Peyer's patch (tissue), 4 donors: ENCODE results near the gene NRG3.

Experiments
- CTCF ChIP-seq, 6 experiments: fragments of 450-650 bp in 4 of 6; fragments of 200-600 bp in 2 of 6; sonication (generic) in 1 of 6; IDR thresholded peaks; one replicate each; pipeline ENCODE4 v1.5.1; 2017 to 2019; ENCODE audit warnings: antibody characterized with exemption in 6 of 6, mild to moderate bottlenecking in 3 of 6, moderate library complexity in 1 of 6
- POLR2A ChIP-seq, 2 donors: fragments of 450-650 bp; IDR thresholded peaks; one replicate each; pipeline ENCODE4 v1.5.1; 2017; ENCODE audit warnings: antibody characterized with exemption in 2 of 2, mild to moderate bottlenecking in 2 of 2, moderate library complexity in 2 of 2

GRCh38 chr10:82811621-82812020 lies 936.6 kb downstream of the NRG3 start:
- TF ChIP-seq CTCF (IDR thresholded peaks at IDR 0.05) (peak in 1 of 6 experiments; percentile 32), POLR2A (IDR thresholded peaks at IDR 0.05) (no peak)
